Spleen (tissue), 11 donors: ENCODE data around the gene ESYT2. TPM values are rescaled to one million over a fixed set of nuclear protein-coding genes. Genes with fewer than 3 reads are reported as not detected.

Experiments
- DNase-seq: peaks from one replicate; pipeline ENCODE4 v3.0.0-alpha.2; 2020
- H3K27ac ChIP-seq, 8 donors: fragments of 200-600 bp; sonication (generic) in 7 of 8; 1 replicate in 4 of 8; 2 replicates in 4 of 8; pipeline versions ENCODE4 v1.5.0 to v1.8.0; 2016 to 2021; ENCODE audit warnings: inconsistent platforms in 4 of 8, mild to moderate bottlenecking in 4 of 8, moderate library complexity in 1 of 8
- H3K27me3 ChIP-seq, 7 donors: fragments of 200-600 bp; sonication (generic) in 6 of 7; replicated peaks in 1 of 7; 1 replicate in 4 of 7; 2 replicates in 3 of 7; pipeline versions ENCODE4 v1.5.0 to v1.8.0; 2016 to 2021; ENCODE audit warnings: inconsistent platforms in 3 of 7, mild to moderate bottlenecking in 1 of 7
- H3K36me3 ChIP-seq, 6 donors: fragments of 200-600 bp; sonication (generic) in 5 of 6; 1 replicate in 4 of 6; 2 replicates in 2 of 6; pipeline versions ENCODE4 v1.5.0 to v1.8.0; 2016 to 2021; ENCODE audit warnings: inconsistent platforms in 2 of 6
- H3K4me1 ChIP-seq, 6 donors: fragments of 200-600 bp; sonication (generic) in 5 of 6; 1 replicate in 3 of 6; 2 replicates in 3 of 6; pipeline versions ENCODE4 v1.5.0 to v1.8.0; 2016 to 2021; ENCODE audit warnings: inconsistent platforms in 3 of 6
- H3K4me3 ChIP-seq, 8 donors: fragments of 200-600 bp; sonication (generic) in 7 of 8; 1 replicate in 4 of 8; 2 replicates in 4 of 8; pipeline versions ENCODE4 v1.5.0 to v1.8.0; 2016 to 2021; ENCODE audit warnings: inconsistent platforms in 4 of 8, mild to moderate bottlenecking in 4 of 8, moderate library complexity in 2 of 8
- H3K9me3 ChIP-seq, 8 donors: fragments of 200-600 bp; sonication (generic) in 7 of 8; 1 replicate in 4 of 8; 2 replicates in 4 of 8; pipeline versions ENCODE4 v1.5.0 to v1.8.0; 2016 to 2021; ENCODE audit warnings: inconsistent platforms in 4 of 8
- CTCF ChIP-seq, 11 experiments: fragments of 200-600 bp in 7 of 11; fragments of 450-650 bp in 4 of 11; sonication (generic) in 4 of 11; IDR thresholded peaks in 8 of 11; conservative IDR thresholded peaks in 3 of 11; 1 replicate in 7 of 11; 2 replicates in 4 of 11; pipeline versions ENCODE4 v1.4.0 to v1.8.0; 2016 to 2021; ENCODE audit warnings: antibody characterized with exemption in 11 of 11, inconsistent platforms in 4 of 11, mild to moderate bottlenecking in 1 of 11
- POLR2A ChIP-seq, 3 donors: fragments of 450-650 bp; IDR thresholded peaks; one replicate each; pipeline ENCODE4 v1.5.1; 2017; ENCODE audit warnings: antibody characterized with exemption in 3 of 3, mild to moderate bottlenecking in 1 of 3
- POLR2AphosphoS5 ChIP-seq, 3 donors: sonication (generic); formaldehyde crosslinking; IDR thresholded peaks; one replicate each; pipeline ENCODE4 v1.5.1; 2017; ENCODE audit warnings: antibody characterized with exemption in 3 of 3
- WGBS, 5 donors: extraction: QIAGEN DNeasy Blood & Tissue Kit in 3 of 5; methylation state at CpG; one replicate each; pipeline versions ENCODE4 v1.1.5 to v1.1.7; 2013 to 2018; 5-methylcytosine and 5-hydroxymethylcytosine counted together
- intact Hi-C: fragments of 100-400 bp; cut with DNase I; formaldehyde crosslinking; loops from one replicate; pipeline ENCODE4 v1.15.0; 2023; ENCODE audit warnings: low total_unique reads
- polyA plus RNA-seq, 3 donors: library from polyadenylated mRNA; stranded (reverse); fragments of 200-250 nt; gene quantifications; one replicate each; pipeline ENCODE4 v1.2.1, GENCODE V29; 2013
- total RNA-seq, 7 donors: library from RNA; depleted of rRNA in 3 of 7; stranded (reverse); fragments of >200 nt in 3 of 7; fragmentation: NEBNext Ultra II Directional in 4 of 7; extraction: Animal tissue kit (Norgen Biotek cat#: 25700) in 4 of 7; gene quantifications; one replicate each; pipeline versions ENCODE4 v1.1.0 to v1.2.1, GENCODE V29; 2016 to 2021
- donor health status: healthy with polysubstance abuse.
- donor health status: DM: no; HTN: no; CAD: no; lungs with moderate emphysema.
- donor health status: DM: no; HTN: no; CAD: no.
- donor health status: Bipolar disorder and iron deficiency.
- donor health status: healthy.
- donor health status: DM: no; HTN: no; CAD: no.
- donor health status: DM: yes; HTN: yes; CAD: no.

Gene ESYT2
- total and polyA plus RNA-seq, 10 donors: 6.6 to 61.0 (median 45.9) TPM

- Histone ChIP-seq H3K4me1 (peaks cover 21 to 98% (median 75%) of the 10 kb centered on the region in 6 donors), H3K27me3 (no peaks in the 10 kb centered on the region), H3K4me3 (no peak overlapping the region), H3K27ac (peak overlapping the region in 4 of 8 donors; percentile 9 to 65 (median 52)), H3K9me3 (no peaks in the 10 kb centered on the region), H3K36me3 (no peaks in the 10 kb centered on the region)
- WGBS, 5 donors: 53 to 72% (median 59%) methylated on average over 14 of the region's 14 CpGs
- intact Hi-C loops: no loop called here
- no peak for DNase-seq
- no peak for TF ChIP-seq POLR2AphosphoS5 (IDR thresholded peaks at IDR 0.05)
Observed at GRCh38 chr7:158821171-158822031, 7.9 kb downstream of the ESYT2 start.

DNA sequence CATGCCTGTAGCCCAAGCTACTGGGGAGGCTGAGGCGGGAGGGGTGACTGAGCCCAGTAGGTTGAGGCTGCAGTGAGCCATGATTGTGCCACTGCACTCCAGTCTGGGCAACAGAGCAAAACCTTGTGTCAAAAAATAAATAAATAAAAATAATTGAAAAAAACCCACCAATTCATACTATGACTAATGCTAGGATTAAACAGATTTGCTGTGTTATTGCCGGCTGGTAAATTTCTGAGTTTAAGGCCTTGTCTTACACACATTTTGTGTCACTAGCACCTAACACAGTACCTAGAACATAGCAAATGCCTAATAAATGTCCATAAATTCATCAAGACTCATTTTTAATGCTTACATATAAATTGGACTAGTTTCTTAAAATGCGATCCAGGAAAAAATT, 8.7 kb downstream of the ESYT2 start:
- H3K27ac ChIP-seq: peak overlapping the region in 3 of 8 donors; percentile 13 to 54 (median 49)
- no peaks in the 10 kb centered on the region for H3K27me3 ChIP-seq
- H3K4me3 ChIP-seq: no peak overlapping the region
- no peak for DNase-seq
- TF ChIP-seq POLR2AphosphoS5 (IDR thresholded peaks at IDR 0.05) (no peak), CTCF (IDR thresholded peaks at IDR 0.05 in 8 of 11, conservative IDR thresholded peaks at IDR 0.05 in 3 of 11) (no peak), POLR2A (IDR thresholded peaks at IDR 0.05) (no peak)
- no peaks in the 10 kb centered on the region for H3K9me3 ChIP-seq
- intact Hi-C loops: no loop called here
- WGBS, 5 donors: 85 to 97% (median 94%) methylated on average over 3 of the region's 3 CpGs
- no peaks in the 10 kb centered on the region for H3K36me3 ChIP-seq
- H3K4me1 ChIP-seq: peaks cover 22 to 98% (median 75%) of the 10 kb centered on the region in 6 donors

- no peaks in the 10 kb centered on the region for H3K9me3 ChIP-seq
- peak overlapping the region in 3 of 8 donors; percentile 85 to 91 (median 88) for H3K27ac ChIP-seq
- intact Hi-C loops: no loop called here
- peaks cover 22 to 98% (median 71%) of the 10 kb centered on the region in 6 donors for H3K4me1 ChIP-seq
- H3K27me3 ChIP-seq: no peaks in the 10 kb centered on the region
- H3K4me3 ChIP-seq: no peak overlapping the region
- H3K36me3 ChIP-seq: no peaks in the 10 kb centered on the region
- WGBS, 5 donors: 58 to 76% (median 63%) methylated on average over 7 of the region's 7 CpGs
- no peak for TF ChIP-seq CTCF (IDR thresholded peaks at IDR 0.05 in 8 of 11, conservative IDR thresholded peaks at IDR 0.05 in 3 of 11)
- no peak for TF ChIP-seq POLR2A (IDR thresholded peaks at IDR 0.05)
- no peak for TF ChIP-seq POLR2AphosphoS5 (IDR thresholded peaks at IDR 0.05)
- no peak for DNase-seq
Observed at GRCh38 chr7:158819571-158820203, 9.6 kb downstream of the ESYT2 start.

DNA sequence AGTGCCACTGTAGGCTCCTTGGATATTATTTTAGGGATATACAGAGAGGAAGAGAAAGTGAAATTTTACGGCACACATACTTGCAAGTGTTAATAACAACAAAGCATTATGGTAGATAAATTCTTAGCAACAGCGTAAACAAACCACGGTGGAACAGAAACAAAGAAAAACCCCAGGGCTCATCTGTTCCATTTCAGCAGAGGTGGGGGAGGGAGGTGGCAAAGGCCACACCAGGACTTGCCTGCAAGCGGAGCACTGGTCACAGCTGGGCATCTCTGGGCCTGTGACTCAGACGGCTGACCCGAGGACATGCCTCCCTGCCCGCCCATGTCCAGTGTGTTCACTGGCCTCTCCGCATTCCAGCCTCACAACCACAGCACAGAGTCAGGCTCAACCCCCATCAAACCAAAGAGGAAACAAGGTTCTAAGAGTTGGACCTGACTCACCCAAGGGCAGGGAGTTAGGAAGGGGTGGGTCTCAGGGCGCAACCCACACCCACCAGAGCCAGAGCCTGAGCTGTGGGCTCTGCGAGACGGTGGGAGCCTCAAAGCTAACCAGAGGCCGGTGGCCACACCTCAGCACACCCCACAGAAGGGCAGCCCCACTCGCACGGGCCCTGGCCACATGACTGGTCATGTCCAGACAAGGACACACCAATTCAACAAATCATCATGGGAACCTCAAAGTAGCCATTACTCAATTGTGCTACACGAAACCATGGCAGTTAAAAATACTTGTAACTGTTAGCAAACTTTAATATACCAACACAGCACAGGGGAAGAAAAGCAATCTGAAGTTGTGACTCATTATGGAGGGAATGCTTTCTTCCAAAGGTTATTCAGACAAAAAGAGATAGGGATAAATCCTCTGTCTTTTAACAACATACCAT, 10.7 kb downstream of the ESYT2 start:
- TF ChIP-seq CTCF (IDR thresholded peaks at IDR 0.05 in 8 of 11, conservative IDR thresholded peaks at IDR 0.05 in 3 of 11) (no peak), POLR2AphosphoS5 (IDR thresholded peaks at IDR 0.05) (peak; percentile 64 to 83 (median 78))
- Histone ChIP-seq H3K27me3 (no peaks in the 10 kb centered on the region), H3K4me3 (peak overlapping the region in 2 of 8 donors; percentile 22 to 58), H3K9me3 (no peaks in the 10 kb centered on the region), H3K36me3 (no peaks in the 10 kb centered on the region), H3K27ac (peak overlapping the region; percentile 37 to 91 (median 86)), H3K4me1 (peaks cover 17 to 94% (median 62%) of the 10 kb centered on the region in 6 donors)
- 8 to 21% (median 13%) methylated on average over 14 to 15 of the region's 15 CpGs for WGBS, 5 donors
- peak; percentile 86 for DNase-seq
- intact Hi-C loops: no loop called here
